ENCODE data around the gene MDK. TPM values are rescaled to one million over a fixed set of nuclear protein-coding genes. Genes with fewer than 3 reads are reported as not detected.

Gene MDK
- total and polyA plus RNA-seq, 2 of the 13 experiments (the other 11 are each of a cell fraction or from before 2014, with no cell fraction given) = 312 to 407 TPM

DNA sequence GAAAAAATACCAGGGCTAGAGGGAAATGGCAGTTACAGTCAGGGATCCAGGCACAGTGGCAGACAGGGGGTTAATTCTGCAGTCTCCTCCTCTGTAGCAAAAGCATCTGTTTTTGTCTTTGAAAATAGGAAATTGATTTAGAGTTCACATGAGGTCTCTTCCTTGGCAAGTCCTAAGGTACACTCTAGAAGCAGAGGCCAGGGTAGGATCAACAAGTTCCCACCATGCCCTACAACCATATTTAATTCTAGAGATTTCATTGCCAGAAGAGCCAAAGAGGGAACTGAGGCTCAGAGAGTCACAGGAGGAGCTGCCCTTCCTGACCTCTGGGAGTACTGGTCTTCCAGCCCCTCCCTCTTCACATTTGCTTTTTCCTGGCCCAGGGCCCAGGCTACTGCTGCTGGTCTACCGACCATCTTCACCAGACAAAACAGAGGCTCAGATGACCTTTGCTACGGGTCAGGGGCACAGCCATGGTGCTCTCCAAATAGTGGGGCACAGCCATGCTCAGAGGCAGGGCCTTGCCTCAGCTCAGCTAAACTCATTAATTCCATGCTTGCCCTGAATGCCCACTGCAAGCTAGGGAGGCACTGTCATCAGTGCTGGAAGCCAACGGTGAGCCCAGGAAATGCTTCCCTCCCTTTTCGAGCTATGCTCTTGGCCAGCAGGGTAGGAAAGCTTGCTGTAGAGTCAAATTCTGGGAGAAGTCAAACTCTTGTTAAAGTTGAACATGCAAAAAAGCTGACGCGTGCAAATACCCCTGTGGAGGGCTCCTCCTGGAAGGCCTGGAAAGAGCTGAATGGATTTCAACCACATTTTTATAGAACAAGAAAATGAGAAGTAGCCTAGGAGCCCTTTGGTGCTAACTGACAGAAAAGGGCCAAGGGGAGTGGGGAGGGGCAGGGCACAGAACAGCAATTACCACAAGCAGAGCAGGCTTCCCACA, 21.8 kb downstream of the MDK start:
- Histone ChIP-seq H3K9me3 (ENCODE audit: low read length) (no peaks in the 10 kb centered on the region), H3K79me2 (ENCODE audit: insufficient read depth, low read length) (no peaks in the 10 kb centered on the region), H3K27ac (ENCODE audit: extremely low read length, insufficient read depth, low read length) (no peak overlapping the region), H3K4me1 (ENCODE audit: insufficient read depth, low read length) (no peaks in the 10 kb centered on the region; the same call in 1 of the 2 replicates), H3K36me3 (replicated peaks in 1 of 2; ENCODE audit: control insufficient read depth in 1 of 2, insufficient read depth in 2 of 2, low read length in 2 of 2) (peaks cover 36 to 59% of the 10 kb centered on the region in 2 experiments), H3K9ac (ENCODE audit: insufficient read depth, low read depth, low read length) (no peak overlapping the region), H3K4me3 (replicated peaks in 1 of 3; ENCODE audit: insufficient read depth in 1 of 3, low read depth in 2 of 3, low read length in 3 of 3) (no peak overlapping the region), H3K27me3 (ENCODE audit: control insufficient read depth in 1 of 2, insufficient read depth in 2 of 2, low read length in 2 of 2) (no peaks in the 10 kb centered on the region; a peak in 1 of 5 replicates), H3K4me2 (ENCODE audit: low read depth, low read length) (no peak overlapping the region), H4K20me1 (ENCODE audit: insufficient read depth, low read length) (peaks cover 14% of the 10 kb centered on the region; the same call in 1 of the 2 replicates), H2AFZ (ENCODE audit: low read length) (no peak overlapping the region)
- FAIRE-seq = no peak
- POLR2A ChIA-PET = no interaction called here
- CTCF ChIA-PET (ENCODE audit: low intra/inter-chr PET ratio, low total read pairs) = no interaction called here
- no TSS peak for BruUV-seq (replicated peaks)
- WGBS (ENCODE audit: low lambda C conversion rate) = 86% methylated on average over 6 of the region's 6 CpGs
- in situ Hi-C loops (cut with HindIII; ENCODE audit: extremely low pct_ligation_motif_present, low pct_unique_long_range_greater_than_20kb) (no loop called here), intact Hi-C loops (cut with micrococcal nuclease; ENCODE audit: unreplicated experiment) (no loop called here)
- ATAC-seq = no peak; the same call in 1 of the 3 replicates
- no peak for TF ChIP-seq MTA1 (CRISPR knock-in tag; IDR thresholded peaks at IDR 0.05; ENCODE audit: borderline replicate concordance)
- TF ChIP-seq KAT7 (CRISPR knock-in tag; IDR thresholded peaks at IDR 0.05; ENCODE audit: borderline replicate concordance) = no peak
- TF ChIP-seq GLMP (CRISPR knock-in tag; IDR thresholded peaks at IDR 0.05; ENCODE audit: borderline replicate concordance) = no peak
- TF ChIP-seq, protein P1, sequence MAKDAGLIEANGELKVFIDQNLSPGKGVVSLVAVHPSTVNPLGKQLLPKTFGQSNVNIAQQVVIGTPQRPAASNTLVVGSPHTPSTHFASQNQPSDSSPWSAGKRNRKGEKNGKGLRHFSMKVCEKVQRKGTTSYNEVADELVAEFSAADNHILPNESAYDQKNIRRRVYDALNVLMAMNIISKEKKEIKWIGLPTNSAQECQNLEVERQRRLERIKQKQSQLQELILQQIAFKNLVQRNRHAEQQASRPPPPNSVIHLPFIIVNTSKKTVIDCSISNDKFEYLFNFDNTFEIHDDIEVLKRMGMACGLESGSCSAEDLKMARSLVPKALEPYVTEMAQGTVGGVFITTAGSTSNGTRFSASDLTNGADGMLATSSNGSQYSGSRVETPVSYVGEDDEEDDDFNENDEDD (CRISPR knock-in tag; IDR thresholded peaks at IDR 0.05; ENCODE audit: borderline replicate concordance) = no peak
- no peak for TF ChIP-seq ZNF30 (CRISPR knock-in tag; IDR thresholded peaks at IDR 0.05)
- peak; percentile 71 to 81 for TF ChIP-seq MAFK (conservative IDR thresholded peaks at IDR 0.05 in 1 of 2, IDR thresholded peaks at IDR 0.05 in 1 of 2; ENCODE audit: low read length in 2 of 2)
- no peak for TF ChIP-seq ZNF17 (CRISPR knock-in tag; IDR thresholded peaks at IDR 0.05)
- 0 out of 2 replicates have a peak, but pooled peaks have one; percentile 4 for TF ChIP-seq HNF4A (CRISPR knock-in tag; IDR thresholded peaks at IDR 0.05)
- TF ChIP-seq ZNF24 (IDR thresholded peaks at IDR 0.05) = no peak
- no peak for TF ChIP-seq ARNT (IDR thresholded peaks at IDR 0.05)
- TF ChIP-seq MEIS1 (CRISPR knock-in tag; IDR thresholded peaks at IDR 0.05; ENCODE audit: borderline replicate concordance) = no peak
- no peak for TF ChIP-seq IRF2 (CRISPR knock-in tag; IDR thresholded peaks at IDR 0.05)
- TF ChIP-seq MAFF (IDR thresholded peaks at IDR 0.05; ENCODE audit: low read depth, low read length) = peak; percentile 64
- TF ChIP-seq ZNF354B (CRISPR knock-in tag; IDR thresholded peaks at IDR 0.05) = no peak
- DNase-seq (ENCODE audit: low spot score) = no peak

Data from HepG2 (cell line).